ENCODE data around the gene PPM1M.
"Not testable (repeated sequence)": the region's sequence is repeated elsewhere in the genome, so short reads cannot be mapped to it uniquely, and the experiment has no call there.

PPM1M gene

DNA sequence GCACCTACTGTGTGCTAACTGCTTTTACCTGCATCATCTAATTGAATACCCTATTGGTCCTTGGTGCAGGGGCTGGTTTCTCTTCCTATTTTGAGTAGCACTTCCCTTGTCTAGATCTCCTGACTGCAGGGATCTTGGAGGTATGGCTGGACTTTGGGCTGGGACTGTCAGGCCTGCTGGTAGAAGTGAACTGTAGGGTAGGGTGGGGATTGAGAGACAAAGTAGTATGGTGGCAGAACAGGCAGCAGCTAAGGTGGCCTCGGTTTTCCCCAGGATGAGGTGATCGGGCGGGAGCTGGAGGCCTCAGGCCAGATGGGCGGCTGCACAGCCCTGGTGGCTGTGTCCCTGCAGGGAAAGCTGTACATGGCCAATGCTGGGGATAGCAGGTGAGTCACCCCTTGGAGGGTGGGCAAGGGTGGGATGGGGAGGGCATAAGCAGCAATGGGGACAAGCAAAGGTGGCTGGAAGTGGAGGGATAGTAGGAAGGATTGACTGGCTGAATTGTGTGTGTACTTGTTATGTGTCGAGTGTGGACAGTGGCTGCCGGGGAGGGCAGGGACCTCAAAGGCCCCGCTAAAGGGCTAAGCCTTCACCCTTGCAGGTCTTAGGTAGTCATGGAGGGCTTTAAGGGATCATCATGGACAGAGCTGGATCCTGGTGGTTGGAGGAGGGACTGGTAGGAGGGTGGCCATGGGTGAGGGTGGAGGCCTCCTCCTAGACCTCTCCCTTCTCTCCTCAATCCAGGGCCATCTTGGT is 2.0 kb downstream of the PPM1M start:
- no peak for DNase-seq

- no peak for DNase-seq
Measured at GRCh38 chr3:52248165-52248541, 2.6 kb downstream of the PPM1M start.

- no peak for DNase-seq
Measured at GRCh38 chr3:52248816-52249547, 3.4 kb downstream of the PPM1M start.

DNA sequence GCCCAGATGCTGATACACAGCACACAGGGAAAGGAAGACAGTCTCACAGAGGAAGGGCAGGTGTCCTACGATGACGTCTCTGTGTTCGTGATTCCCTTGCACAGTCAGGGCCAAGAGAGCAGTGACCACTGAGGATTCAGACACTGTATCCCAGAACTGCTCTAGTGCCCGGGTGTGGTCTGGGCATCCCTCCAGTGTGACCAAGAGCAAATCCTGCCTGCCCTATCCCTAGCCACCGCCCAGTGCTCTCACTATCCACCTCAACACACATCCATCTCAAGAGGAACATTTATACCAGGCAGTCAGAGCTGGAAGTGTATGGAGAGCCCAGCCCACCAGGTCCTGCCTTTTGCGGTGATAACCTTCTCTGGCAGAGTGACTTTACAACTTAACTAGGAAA is 4.1 kb downstream of the PPM1M start:
- no peak for DNase-seq

GRCh38 chr3:52250122-52250521 is 4.6 kb downstream of the PPM1M start:
- DNase-seq, result no peak

DNA sequence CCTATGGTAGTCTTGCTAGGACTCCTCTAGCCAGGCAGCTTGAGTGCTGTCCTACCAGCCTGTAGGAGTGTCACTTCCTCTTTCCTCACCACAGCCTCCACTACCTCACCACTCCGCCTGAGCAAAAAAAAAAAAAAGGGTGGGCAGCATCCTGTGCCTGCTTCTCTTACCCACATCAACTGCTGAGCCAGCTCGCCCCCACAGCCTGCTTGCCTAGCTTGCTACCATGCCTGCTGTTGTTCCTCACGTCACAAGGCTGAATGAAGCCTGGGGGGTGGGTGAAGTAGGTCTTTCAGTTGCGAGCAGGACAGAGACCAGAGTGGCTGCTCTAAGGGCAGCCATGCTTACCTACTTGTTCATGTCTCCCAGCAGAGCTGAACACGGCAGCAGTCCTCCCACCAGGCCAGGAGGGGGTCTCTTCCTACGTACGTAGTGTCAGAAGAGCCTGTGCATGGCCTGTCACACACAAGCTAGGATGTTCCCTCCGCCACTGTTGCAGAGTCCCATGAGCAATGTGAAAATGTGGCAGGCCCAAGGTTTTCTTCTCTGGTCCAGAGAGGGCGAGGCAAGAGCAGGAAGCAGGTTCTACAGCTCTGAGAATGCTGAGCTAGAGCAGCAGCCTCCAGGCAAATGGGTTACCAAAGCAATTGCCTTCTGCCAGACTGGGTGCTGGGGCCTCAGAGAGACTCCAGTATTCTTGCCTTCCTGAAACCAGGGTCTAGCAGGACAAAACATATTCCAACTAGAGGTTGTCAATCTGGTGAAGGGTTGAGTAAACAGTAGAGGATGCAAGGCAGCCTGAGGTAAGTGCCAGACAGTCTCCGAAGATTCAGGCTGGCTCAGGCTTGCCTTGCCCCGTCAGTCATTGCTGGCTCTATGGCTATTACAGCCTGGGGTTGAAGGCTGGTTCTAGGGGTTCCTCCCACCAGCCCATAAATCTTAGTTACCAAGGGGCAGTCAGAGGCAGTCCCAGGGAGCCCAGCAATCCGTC is 8.1 kb downstream of the PPM1M start:
- peak; percentile 90 for DNase-seq

GRCh38 chr3:52254608-52255007 is 9.0 kb downstream of the PPM1M start:
- no peak for DNase-seq

GRCh38 chr3:52256159-52256558 is 10.6 kb downstream of the PPM1M start:
- DNase-seq, result no peak

DNA sequence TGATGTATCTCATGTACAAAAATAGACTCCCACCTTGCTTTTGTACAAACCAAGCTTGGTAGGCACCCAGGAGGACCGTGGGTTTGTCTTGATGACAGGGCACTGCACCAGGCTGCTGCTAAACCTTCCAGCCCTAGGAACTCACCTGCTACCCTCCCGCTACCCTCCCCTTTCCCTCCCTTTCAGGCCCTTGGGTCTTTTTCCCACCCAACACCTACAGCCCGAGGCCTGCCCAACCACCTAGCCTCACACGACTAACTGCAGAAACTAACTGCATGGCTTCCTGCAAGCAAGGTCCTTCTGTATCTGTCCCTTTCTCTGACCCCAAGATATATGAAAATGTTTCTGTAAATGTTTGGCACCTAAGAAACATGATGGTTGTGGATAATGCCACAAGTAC is 11.1 kb downstream of the PPM1M start:
- no peak for DNase-seq

GRCh38 chr3:52257911-52258310 is 12.4 kb downstream of the PPM1M start:
- no peak for DNase-seq

- no peak for DNase-seq
Measured at GRCh38 chr3:52259035-52259434, 13.5 kb downstream of the PPM1M start.

- DNase-seq, result no peak
Measured at GRCh38 chr3:52259448-52259847, 13.9 kb downstream of the PPM1M start.

GRCh38 chr3:52262447-52262846 is 16.9 kb downstream of the PPM1M start:
- DNase-seq, result no peak

DNA sequence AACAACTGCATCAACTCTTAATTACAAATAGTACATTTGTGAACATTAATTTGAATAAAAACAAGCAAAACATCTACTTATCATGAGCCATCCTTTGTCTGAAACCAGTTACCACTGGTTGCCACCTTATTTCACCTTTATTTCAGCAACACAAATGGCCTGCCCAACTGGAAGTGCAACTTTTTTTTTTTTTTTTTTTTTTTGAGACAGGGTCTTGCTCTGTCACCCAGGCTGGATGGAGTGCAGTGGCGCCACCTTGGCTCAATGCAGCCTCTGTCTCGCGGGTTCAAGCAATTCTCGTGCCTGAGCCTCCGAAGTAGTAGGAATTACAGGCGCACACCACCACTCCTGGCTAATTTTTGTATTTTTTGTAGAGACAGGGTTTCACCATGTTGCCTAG is 19.8 kb downstream of the PPM1M start:
- DNase-seq, result no peak

DNA sequence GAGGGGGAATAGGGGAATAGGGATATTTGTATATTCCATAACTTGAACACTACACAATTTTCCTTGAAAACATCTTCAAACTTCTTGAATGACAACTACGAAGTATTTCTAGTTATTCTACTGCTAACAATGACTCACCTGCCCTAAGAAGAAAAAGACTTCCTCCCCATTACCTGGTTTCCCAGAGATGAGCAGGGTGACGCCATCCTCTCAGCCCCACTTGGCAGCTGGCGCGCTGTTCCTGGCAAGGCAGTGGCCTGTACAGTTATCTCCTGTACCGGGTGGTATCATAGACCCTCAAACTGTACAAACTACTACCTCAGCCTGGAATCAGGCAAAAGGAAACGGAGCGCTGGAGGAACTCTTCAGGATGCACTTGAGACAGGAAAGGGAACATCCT is 22.5 kb downstream of the PPM1M start:
- DNase-seq, result peak; percentile 17

- DNase-seq, result no peak
Measured at GRCh38 chr3:52269776-52270175, 24.2 kb downstream of the PPM1M start.

- DNase-seq, result no peak
Measured at GRCh38 chr3:52270252-52270754, 24.7 kb downstream of the PPM1M start.

GRCh38 chr3:52272172-52272571 is 26.6 kb downstream of the PPM1M start:
- not testable (repeated sequence) for DNase-seq

DNA sequence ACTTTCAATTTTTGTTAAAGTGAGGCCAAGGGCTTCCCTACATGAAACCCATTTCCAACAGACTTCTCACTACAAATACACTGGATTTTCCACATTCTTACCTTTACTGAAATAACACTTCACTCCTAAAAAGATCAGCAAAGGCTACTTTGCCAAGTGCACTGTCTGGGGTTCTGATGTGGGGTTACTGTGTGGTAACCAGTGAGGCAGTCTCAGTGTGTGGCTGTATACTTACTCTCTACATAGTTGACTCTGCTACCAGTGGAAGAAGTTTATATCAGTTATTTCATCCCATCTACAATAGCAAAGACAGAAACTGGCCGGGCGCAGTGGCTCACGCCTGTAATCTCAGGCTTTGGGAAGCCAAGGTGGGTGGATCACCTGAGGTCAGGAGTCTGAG is 27.3 kb downstream of the PPM1M start:
- no peak for DNase-seq

- not testable (repeated sequence) for DNase-seq
Measured at GRCh38 chr3:52274781-52275180, 29.2 kb downstream of the PPM1M start.

- DNase-seq, result peak; percentile 71
Measured at GRCh38 chr3:52277071-52277964, 31.8 kb downstream of the PPM1M start.

DNA sequence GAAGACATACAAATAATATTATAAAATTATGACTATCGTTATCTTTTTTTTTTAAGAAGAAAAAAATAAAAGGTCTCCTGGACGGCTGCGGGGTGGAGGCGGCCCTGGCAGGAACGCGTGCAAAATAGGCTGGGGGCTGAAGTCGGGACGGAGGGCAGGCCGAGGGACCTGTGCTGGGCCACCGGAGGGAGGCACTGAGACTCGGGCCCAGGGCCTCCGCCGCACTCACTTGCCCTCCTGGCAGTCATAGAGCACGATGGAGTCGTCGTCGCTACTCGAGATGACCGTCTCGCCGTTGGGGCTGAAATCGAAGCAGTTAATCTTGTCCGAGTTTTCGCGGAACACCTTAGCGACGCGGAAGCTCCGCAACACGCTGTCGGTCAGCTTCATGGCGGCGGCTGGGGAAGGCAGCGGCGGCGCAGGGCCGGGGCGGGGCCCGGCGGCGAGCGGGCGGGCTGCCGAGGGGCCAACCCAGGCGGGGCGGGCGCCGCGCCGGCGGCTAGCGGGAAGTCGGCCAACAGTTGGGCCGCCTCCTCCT is 32.5 kb downstream of the PPM1M start:
- peak; percentile 66 for DNase-seq

Data from CD4-positive, alpha-beta T cell treated with Interferon gamma for 1 hour (primary cell).